GM19023 (cell line): ENCODE results near the gene OR52B2.

Experiments used
- ATAC-seq: cut with Tn5 transposase; IDR thresholded peaks from one replicate; pipeline ENCODE4 v1.9.1; 2021; ENCODE audit warnings: mild to moderate bottlenecking, moderate library complexity; ENCODE audit not compliant: unreplicated experiment

OR52B2 gene

GRCh38 chr11:6170226-6170625 lies at the start of gene OR52B2:
OR52B2 (minus strand) TSS chr11:6170326; CDS start chr11:6170326, 0 bp downstream.
- ATAC-seq, result no peak

- ATAC-seq, result no peak
Observed at GRCh38 chr11:6219359-6219758, 49.2 kb upstream of the OR52B2 start.

- ATAC-seq, result no peak
Observed at GRCh38 chr11:6217722-6218121, 47.6 kb upstream of the OR52B2 start.

GRCh38 chr11:6216501-6216900 lies 46.4 kb upstream of the OR52B2 start:
- ATAC-seq, result no peak

GRCh38 chr11:6214530-6214929 lies 44.4 kb upstream of the OR52B2 start:
- no peak for ATAC-seq

GRCh38 chr11:6210274-6210955 lies 40.3 kb upstream of the OR52B2 start:
- no peak for ATAC-seq

- no peak for ATAC-seq
Observed at GRCh38 chr11:6209801-6210200, 39.7 kb upstream of the OR52B2 start.

GRCh38 chr11:6206456-6207180 lies 36.5 kb upstream of the OR52B2 start:
- ATAC-seq, result no peak

- no peak for ATAC-seq
Observed at GRCh38 chr11:6205366-6205765, 35.2 kb upstream of the OR52B2 start, which contains the start of gene C11orf42. C11orf42 (plus strand) TSS chr11:6205557; CDS start chr11:6205616, 59 bp downstream.

GRCh38 chr11:6204706-6205105 lies 34.6 kb upstream of the OR52B2 start:
- no peak for ATAC-seq

GRCh38 chr11:6203327-6203726 lies 33.2 kb upstream of the OR52B2 start:
- ATAC-seq, result peak; percentile 64

- no peak for ATAC-seq
Observed at GRCh38 chr11:6202041-6202440, 31.9 kb upstream of the OR52B2 start.

- no peak for ATAC-seq
Observed at GRCh38 chr11:6201481-6201880, 31.4 kb upstream of the OR52B2 start.

- no peak for ATAC-seq
Observed at GRCh38 chr11:6200975-6201374, 30.8 kb upstream of the OR52B2 start.

- ATAC-seq, result no peak
Observed at GRCh38 chr11:6199174-6199810, 29.2 kb upstream of the OR52B2 start, which contains the start of gene OR52W1. OR52W1 (plus strand) TSS chr11:6199224; CDS start chr11:6199224, 0 bp downstream.

GRCh38 chr11:6197466-6198200 lies 27.5 kb upstream of the OR52B2 start:
- ATAC-seq, result no peak

GRCh38 chr11:6196396-6196795 lies 26.3 kb upstream of the OR52B2 start:
- ATAC-seq, result no peak

- ATAC-seq, result no peak
Observed at GRCh38 chr11:6194065-6194581, 24.0 kb upstream of the OR52B2 start.

- no peak for ATAC-seq
Observed at GRCh38 chr11:6191742-6192141, 21.6 kb upstream of the OR52B2 start.

- ATAC-seq, result no peak
Observed at GRCh38 chr11:6175440-6175839, 5.3 kb upstream of the OR52B2 start.
